Measurements from ENCODE around the gene MAP3K10. TPM values are rescaled to one million over a fixed set of nuclear protein-coding genes. Genes with fewer than 3 reads are reported as not detected.

The MAP3K10 gene
- total and polyA plus RNA-seq, 8 donors: 12.9 to 17.2 (median 15.1) TPM

DNA sequence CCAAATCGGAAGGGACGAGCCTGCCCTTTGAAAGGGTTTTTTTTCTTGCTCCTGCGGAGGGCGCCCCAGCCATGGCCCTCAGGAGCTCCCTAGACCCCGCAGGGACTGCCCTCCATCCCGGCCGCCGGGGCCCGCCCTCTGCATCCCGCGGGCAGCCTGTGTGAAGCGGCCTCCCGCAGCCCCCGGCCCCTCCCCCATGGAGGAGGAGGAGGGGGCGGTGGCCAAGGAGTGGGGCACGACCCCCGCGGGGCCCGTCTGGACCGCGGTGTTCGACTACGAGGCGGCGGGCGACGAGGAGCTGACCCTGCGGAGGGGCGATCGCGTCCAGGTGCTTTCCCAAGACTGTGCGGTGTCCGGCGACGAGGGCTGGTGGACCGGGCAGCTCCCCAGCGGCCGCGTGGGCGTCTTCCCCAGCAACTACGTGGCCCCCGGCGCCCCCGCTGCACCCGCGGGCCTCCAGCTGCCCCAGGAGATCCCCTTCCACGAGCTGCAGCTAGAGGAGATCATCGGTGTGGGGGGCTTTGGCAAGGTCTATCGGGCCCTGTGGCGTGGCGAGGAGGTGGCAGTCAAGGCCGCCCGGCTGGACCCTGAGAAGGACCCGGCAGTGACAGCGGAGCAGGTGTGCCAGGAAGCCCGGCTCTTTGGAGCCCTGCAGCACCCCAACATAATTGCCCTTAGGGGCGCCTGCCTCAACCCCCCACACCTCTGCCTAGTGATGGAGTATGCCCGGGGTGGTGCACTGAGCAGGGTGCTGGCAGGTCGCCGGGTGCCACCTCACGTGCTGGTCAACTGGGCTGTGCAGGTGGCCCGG, 815 bp downstream of the MAP3K10 start:
- Histone ChIP-seq H3K4me1 (peaks cover 16 to 19% of the 10 kb centered on the region in 2 donors), H3K27me3 (peaks cover 0 to 6% of the 10 kb centered on the region in 2 donors), H3K9me3 (no peaks in the 10 kb centered on the region), H3K27ac (no peak overlapping the region), H3K4me3 (peak overlapping the region; percentile 66 to 92), H3K36me3 (no peaks in the 10 kb centered on the region)
- intact Hi-C loops (cut with DNase I): no loop called here
- DNase-seq (peak in 3 of 4 donors; percentile 3 to 85 (median 25)), ATAC-seq (peak; percentile 17)
- TF ChIP-seq, protein P1, sequence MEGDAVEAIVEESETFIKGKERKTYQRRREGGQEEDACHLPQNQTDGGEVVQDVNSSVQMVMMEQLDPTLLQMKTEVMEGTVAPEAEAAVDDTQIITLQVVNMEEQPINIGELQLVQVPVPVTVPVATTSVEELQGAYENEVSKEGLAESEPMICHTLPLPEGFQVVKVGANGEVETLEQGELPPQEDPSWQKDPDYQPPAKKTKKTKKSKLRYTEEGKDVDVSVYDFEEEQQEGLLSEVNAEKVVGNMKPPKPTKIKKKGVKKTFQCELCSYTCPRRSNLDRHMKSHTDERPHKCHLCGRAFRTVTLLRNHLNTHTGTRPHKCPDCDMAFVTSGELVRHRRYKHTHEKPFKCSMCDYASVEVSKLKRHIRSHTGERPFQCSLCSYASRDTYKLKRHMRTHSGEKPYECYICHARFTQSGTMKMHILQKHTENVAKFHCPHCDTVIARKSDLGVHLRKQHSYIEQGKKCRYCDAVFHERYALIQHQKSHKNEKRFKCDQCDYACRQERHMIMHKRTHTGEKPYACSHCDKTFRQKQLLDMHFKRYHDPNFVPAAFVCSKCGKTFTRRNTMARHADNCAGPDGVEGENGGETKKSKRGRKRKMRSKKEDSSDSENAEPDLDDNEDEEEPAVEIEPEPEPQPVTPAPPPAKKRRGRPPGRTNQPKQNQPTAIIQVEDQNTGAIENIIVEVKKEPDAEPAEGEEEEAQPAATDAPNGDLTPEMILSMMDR (IDR thresholded peaks at IDR 0.05): no peak

DNA sequence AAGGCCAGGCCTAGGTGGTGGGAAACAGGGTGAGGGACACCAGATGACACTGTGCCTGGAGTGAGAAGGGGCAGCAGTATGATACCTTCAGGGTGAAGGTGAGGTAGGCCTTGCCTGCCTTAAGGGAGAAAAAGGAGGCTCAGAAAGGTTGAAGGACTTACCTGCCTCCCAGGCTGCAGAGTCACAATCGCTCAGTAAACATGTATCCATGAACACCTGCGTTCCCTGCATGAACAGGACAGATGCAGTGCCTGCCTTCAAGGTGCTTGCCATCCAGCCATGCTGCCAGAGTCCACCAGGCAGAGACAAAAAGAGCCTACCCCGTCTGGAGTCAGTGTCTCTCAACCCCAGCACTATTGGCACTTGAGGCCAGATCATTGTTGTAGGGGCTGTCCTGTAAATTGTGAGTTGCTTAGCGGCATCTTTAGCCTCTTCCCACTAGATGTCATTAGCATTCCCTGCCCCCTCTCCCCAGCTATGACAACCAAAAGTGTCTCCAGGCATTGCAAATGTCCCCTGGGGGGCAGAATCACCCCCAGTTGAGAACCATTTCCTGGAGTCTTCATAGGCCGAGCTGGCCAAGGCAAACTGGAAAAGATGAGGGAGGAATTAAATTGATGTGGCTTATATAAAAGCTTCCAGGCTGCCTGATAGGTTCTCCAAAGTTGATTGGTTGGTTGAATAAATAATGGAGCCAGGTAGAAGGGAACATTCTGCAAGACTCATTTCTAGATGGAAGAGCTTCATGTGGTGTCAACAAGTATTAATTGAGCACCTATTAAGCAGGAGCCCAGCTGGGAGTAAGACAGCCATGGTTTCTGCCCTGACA, 1.7 kb downstream of the MAP3K10 start:
- intact Hi-C loops (cut with DNase I): no loop called here
- DNase-seq (no peak), ATAC-seq (no peak)
- peaks cover 0 to 6% of the 10 kb centered on the region in 2 donors for H3K27me3 ChIP-seq
- no peaks in the 10 kb centered on the region for H3K36me3 ChIP-seq
- no peaks in the 10 kb centered on the region for H3K9me3 ChIP-seq
- peak overlapping the region in 1 of 2 donors; percentile 92 for H3K4me3 ChIP-seq
- no peak overlapping the region for H3K27ac ChIP-seq
- peaks cover 16 to 19% of the 10 kb centered on the region in 2 donors for H3K4me1 ChIP-seq
- TF ChIP-seq, protein P1 (IDR thresholded peaks at IDR 0.05): no peak

DNA sequence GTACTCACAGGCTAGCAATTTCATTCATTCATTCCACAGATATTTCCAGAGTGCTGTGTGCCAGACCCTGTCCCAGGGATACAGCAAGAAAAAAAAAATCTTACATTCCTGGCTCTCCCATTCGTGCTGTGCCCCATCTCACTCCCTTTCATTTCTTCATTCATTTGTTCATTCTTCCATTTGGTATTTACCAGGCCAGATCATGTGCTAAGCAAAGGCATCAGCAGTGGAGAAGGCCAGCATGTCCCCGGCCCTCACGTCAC, 2.3 kb downstream of the MAP3K10 start:
- Histone ChIP-seq H3K4me1 (peaks cover 16 to 19% of the 10 kb centered on the region in 2 donors), H3K4me3 (no peak overlapping the region), H3K9me3 (no peaks in the 10 kb centered on the region), H3K27me3 (peaks cover 0 to 6% of the 10 kb centered on the region in 2 donors), H3K27ac (no peak overlapping the region), H3K36me3 (no peaks in the 10 kb centered on the region)
- TF ChIP-seq, protein P1 (IDR thresholded peaks at IDR 0.05): no peak
- no peak for ATAC-seq
- DNase-seq: no peak
- intact Hi-C loops (cut with DNase I): no loop called here

DNA sequence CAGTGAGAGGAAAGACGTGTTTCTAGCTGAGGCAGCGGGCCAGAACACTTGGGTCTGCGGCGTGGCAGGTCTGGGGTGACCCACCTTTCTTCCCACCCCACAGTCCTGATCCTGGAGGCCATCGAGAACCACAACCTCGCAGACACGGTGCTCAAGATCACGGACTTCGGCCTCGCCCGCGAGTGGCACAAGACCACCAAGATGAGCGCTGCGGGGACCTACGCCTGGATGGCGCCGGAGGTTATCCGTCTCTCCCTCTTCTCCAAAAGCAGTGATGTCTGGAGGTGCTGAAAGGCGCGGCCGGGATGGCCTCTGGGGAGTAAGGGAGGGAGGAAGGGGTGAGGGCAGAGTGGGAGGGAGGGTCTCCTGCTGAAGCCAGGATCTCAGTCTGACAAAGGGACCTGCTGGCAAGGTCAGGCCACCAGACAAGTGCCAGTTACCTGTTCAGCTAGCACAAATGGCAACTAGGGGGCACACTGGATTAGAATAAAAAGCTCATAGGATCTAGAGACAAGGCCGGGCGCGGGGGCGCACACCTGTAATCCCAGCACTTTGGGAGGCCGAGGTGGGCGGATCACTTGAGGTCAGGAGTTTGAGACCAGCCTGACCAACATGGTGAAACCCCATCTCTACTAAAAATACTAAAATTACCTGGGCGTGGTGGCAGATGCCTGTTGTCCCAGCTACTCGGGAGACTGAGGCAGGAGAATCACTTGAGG, 7.2 kb downstream of the MAP3K10 start:
- H3K4me1 ChIP-seq: no peaks in the 10 kb centered on the region
- DNase-seq (peak in 1 of 4 donors; percentile 53), ATAC-seq (no peak)
- TF ChIP-seq, protein P1 (IDR thresholded peaks at IDR 0.05): no peak
- no peaks in the 10 kb centered on the region for H3K9me3 ChIP-seq
- intact Hi-C loops (cut with DNase I): no loop called here
- peaks cover 0 to 3% of the 10 kb centered on the region in 2 donors for H3K36me3 ChIP-seq
- no peak overlapping the region for H3K4me3 ChIP-seq
- no peaks in the 10 kb centered on the region for H3K27me3 ChIP-seq
- no peak overlapping the region for H3K27ac ChIP-seq

Data from left lung (tissue), 10 donors.